Liver (tissue), 9 donors: ENCODE data around the gene TOX2. TPM values are rescaled to one million over a fixed set of nuclear protein-coding genes. Genes with fewer than 3 reads are reported as not detected.

Experiments used
- DNase-seq: peaks from one replicate; pipeline ENCODE4 v3.0.0-alpha.2; 2017; ENCODE audit warnings: low spot score
- H3K27ac ChIP-seq, 2 donors: one replicate each; pipeline ENCODE4 v1.7.0; 2013; ENCODE audit warnings: inconsistent platforms in 2 of 2, low read length in 2 of 2, control low read depth in 1 of 2, low read depth in 1 of 2, mild to moderate bottlenecking in 1 of 2
- H3K27me3 ChIP-seq, 4 donors: one replicate each; pipeline versions ENCODE4 v1.6.1 to v1.7.0; 2013; ENCODE audit warnings: low read length in 3 of 4, inconsistent platforms in 1 of 4, mild to moderate bottlenecking in 1 of 4, moderate library complexity in 1 of 4; ENCODE audit not compliant: control insufficient read depth in 4 of 4, insufficient read depth in 4 of 4
- H3K36me3 ChIP-seq, 4 donors: one replicate each; pipeline versions ENCODE4 v1.6.1 to v1.7.0; 2013; ENCODE audit warnings: low read length in 3 of 4, mild to moderate bottlenecking in 3 of 4, low read depth in 1 of 4, moderate library complexity in 1 of 4; ENCODE audit not compliant: control insufficient read depth in 4 of 4, insufficient read depth in 3 of 4
- H3K4me1 ChIP-seq, 4 donors: one replicate each; pipeline versions ENCODE4 v1.6.1 to v1.7.0; 2013; ENCODE audit warnings: low read length in 3 of 4, mild to moderate bottlenecking in 3 of 4, moderate library complexity in 1 of 4; ENCODE audit not compliant: control insufficient read depth in 4 of 4, insufficient read depth in 4 of 4
- H3K4me3 ChIP-seq, 3 donors: one replicate each; pipeline versions ENCODE4 v1.6.1 to v1.7.0; 2013; ENCODE audit warnings: low read length in 3 of 3, control low read depth in 1 of 3, low read depth in 1 of 3, mild to moderate bottlenecking in 1 of 3
- H3K9ac ChIP-seq, 2 donors: one replicate each; pipeline ENCODE4 v1.7.0; 2013; ENCODE audit warnings: low read length in 2 of 2, mild to moderate bottlenecking in 2 of 2, moderate library complexity in 2 of 2, control low read depth in 1 of 2, low read depth in 1 of 2
- H3K9me3 ChIP-seq, 4 donors: one replicate each; pipeline versions ENCODE4 v1.6.1 to v1.7.0; 2013; ENCODE audit warnings: low read length in 3 of 4; ENCODE audit not compliant: control insufficient read depth in 4 of 4
- ATF3 ChIP-seq: IDR thresholded peaks from 2 replicates; pipeline ENCODE4 v1.6.1; 2016; ENCODE audit warnings: antibody characterized with exemption
- CTCF ChIP-seq: fragments of 150-350 bp; IDR thresholded peaks from 2 replicates; pipeline ENCODE4 v1.5.1; 2017; ENCODE audit warnings: improper control_type of control experiment, low read depth, low read length; ENCODE audit not compliant: missing input control
- EGR1 ChIP-seq, 2 donors: IDR thresholded peaks; 2 replicates each; pipeline ENCODE4 v1.6.1; 2016 to 2018; ENCODE audit warnings: antibody characterized with exemption in 2 of 2, low read depth in 2 of 2
- FOXA1 ChIP-seq: IDR thresholded peaks from 2 replicates; pipeline ENCODE4 v1.6.1; 2016; ENCODE audit warnings: antibody characterized with exemption
- FOXA2 ChIP-seq: IDR thresholded peaks from 2 replicates; pipeline ENCODE4 v1.6.1; 2016; ENCODE audit warnings: antibody characterized with exemption
- GABPA ChIP-seq, 2 donors: IDR thresholded peaks in 1 of 2; conservative IDR thresholded peaks in 1 of 2; 2 replicates each; pipeline ENCODE4 v1.6.1; 2016; ENCODE audit warnings: antibody characterized with exemption in 2 of 2, mild to moderate bottlenecking in 1 of 2, moderate library complexity in 1 of 2
- HNF4A ChIP-seq, 2 donors: conservative IDR thresholded peaks; 2 replicates each; pipeline ENCODE4 v1.6.1; 2016; ENCODE audit warnings: antibody characterized with exemption in 2 of 2, mild to moderate bottlenecking in 2 of 2
- HNF4G ChIP-seq: IDR thresholded peaks from 2 replicates; pipeline ENCODE4 v1.6.1; 2016; ENCODE audit warnings: antibody characterized with exemption
- JUND ChIP-seq, 2 donors: IDR thresholded peaks; 2 replicates each; pipeline ENCODE4 v1.6.1; 2016; ENCODE audit warnings: antibody characterized with exemption in 2 of 2
- MAX ChIP-seq: IDR thresholded peaks from 2 replicates; pipeline ENCODE4 v1.6.1; 2016; ENCODE audit warnings: antibody characterized with exemption
- NR2F2 ChIP-seq: IDR thresholded peaks from 2 replicates; pipeline ENCODE4 v1.6.1; 2016; ENCODE audit warnings: antibody characterized with exemption
- RAD21 ChIP-seq, 2 donors: IDR thresholded peaks; 2 replicates each; pipeline ENCODE4 v1.6.1; 2016; ENCODE audit warnings: antibody characterized with exemption in 2 of 2, mild to moderate bottlenecking in 2 of 2
- REST ChIP-seq: IDR thresholded peaks from 2 replicates; pipeline ENCODE4 v1.6.1; 2016; ENCODE audit warnings: antibody characterized with exemption, mild to moderate bottlenecking
- RXRA ChIP-seq, 2 donors: IDR thresholded peaks; 2 replicates each; pipeline ENCODE4 v1.6.1; 2017 to 2018; ENCODE audit warnings: antibody characterized with exemption in 2 of 2, mild to moderate bottlenecking in 1 of 2
- SP1 ChIP-seq: IDR thresholded peaks from 2 replicates; pipeline ENCODE4 v1.6.1; 2018; ENCODE audit warnings: antibody characterized with exemption, mild to moderate bottlenecking
- TAF1 ChIP-seq: conservative IDR thresholded peaks from 2 replicates; pipeline ENCODE4 v1.6.1; 2016; ENCODE audit warnings: antibody characterized with exemption, mild to moderate bottlenecking
- YY1 ChIP-seq: IDR thresholded peaks from 2 replicates; pipeline ENCODE4 v1.6.1; 2016; ENCODE audit warnings: antibody characterized with exemption, mild to moderate bottlenecking
- ZBTB33 ChIP-seq: IDR thresholded peaks from 2 replicates; pipeline ENCODE4 v1.6.1; 2016; ENCODE audit warnings: antibody characterized with exemption
- WGBS: extraction: QIAGEN DNeasy Blood & Tissue Kit; methylation state at CpG from one replicate; pipeline ENCODE4 v1.1.7; 2013; 5-methylcytosine and 5-hydroxymethylcytosine counted together
- polyA plus RNA-seq, 2 donors: library from polyadenylated mRNA; stranded (reverse) in 1 of 2; unstranded in 1 of 2; fragments of 200-250 nt in 1 of 2; fragments of >200 nt in 1 of 2; fragmentation: Nextera tagmentation in 1 of 2; extraction: Ambion mirVana in 1 of 2; gene quantifications; one replicate each; pipeline versions ENCODE4 v1.2.1 to v1.2.3, GENCODE V29; 2013 to 2015
- total RNA-seq, 2 donors: library from RNA; depleted of rRNA; stranded (reverse); fragments of >200 nt; gene quantifications; one replicate each; pipeline ENCODE4 v1.2.3, GENCODE V29; 2014
- donor health status: healthy.
- donor health status: healthy.
- donor health status: healthy.
- donor health status: healthy.
- donor health status: healthy.

TOX2 gene
- total and polyA plus RNA-seq, 4 donors, result 0.33 to 2.7 (median 1.4) TPM

- peaks cover 0 to 5% (median under 1%) of the 10 kb centered on the region in 4 donors for H3K9me3 ChIP-seq
- no peak overlapping the region for H3K4me3 ChIP-seq
- H3K4me1 ChIP-seq, result no peaks in the 10 kb centered on the region
- DNase-seq, result no peak
- H3K27ac ChIP-seq, result no peak overlapping the region
- WGBS, result 95% methylated on average over 1 of the region's 1 CpG
- TF ChIP-seq NR2F2 (no peak), HNF4G (no peak), FOXA2 (no peak), RAD21 (IDR thresholded peaks at IDR 0.05) (no peak), RXRA (IDR thresholded peaks at IDR 0.05) (no peak), CTCF (no peak), ATF3 (no peak), FOXA1 (no peak), HNF4A (conservative IDR thresholded peaks at IDR 0.05) (no peak), REST (no peak), ZBTB33 (no peak), JUND (IDR thresholded peaks at IDR 0.05) (no peak), EGR1 (IDR thresholded peaks at IDR 0.05; ENCODE audit: low read depth in 2 of 2) (no peak), MAX (no peak)
- peaks cover 0 to 2% (median 0%) of the 10 kb centered on the region in 4 donors for H3K27me3 ChIP-seq
- H3K9ac ChIP-seq, result no peak overlapping the region
- no peaks in the 10 kb centered on the region for H3K36me3 ChIP-seq
Measured at GRCh38 chr20:44102582-44102981, 187.9 kb downstream of the TOX2 start.

GRCh38 chr20:44104798-44105517 lies 190.3 kb downstream of the TOX2 start:
- WGBS, result 48% methylated on average over 7 of the region's 7 CpGs
- TF ChIP-seq MAX (no peak), FOXA1 (no peak), EGR1 (IDR thresholded peaks at IDR 0.05; ENCODE audit: low read depth in 2 of 2) (no peak), SP1 (no peak), TAF1 (no peak), GABPA (IDR thresholded peaks at IDR 0.05 in 1 of 2, conservative IDR thresholded peaks at IDR 0.05 in 1 of 2) (no peak), HNF4A (conservative IDR thresholded peaks at IDR 0.05) (no peak), CTCF (no peak), ZBTB33 (no peak), YY1 (no peak), FOXA2 (no peak)

More at GRCh38 chr20:44104798-44105517, 190.3 kb downstream of the TOX2 start:
- Histone ChIP-seq H3K4me3 (no peak overlapping the region), H3K27me3 (peaks cover 0 to 6% (median 0%) of the 10 kb centered on the region in 4 donors), H3K36me3 (no peaks in the 10 kb centered on the region), H3K27ac (no peak overlapping the region), H3K9ac (no peak overlapping the region), H3K4me1 (no peaks in the 10 kb centered on the region), H3K9me3 (peaks cover 0 to 7% (median 2%) of the 10 kb centered on the region in 4 donors)
- DNase-seq, result no peak
